WTC11 (cell line): ENCODE results near the gene DNAH17. TPM values are rescaled to one million over a fixed set of nuclear protein-coding genes. Genes with fewer than 3 reads are reported as not detected.

Experiments used
- ATAC-seq: fragments of 200-7000 bp; cut with Tn5 transposase; 2 replicates; pipeline ENCODE4 v1.10.0; 2021; ENCODE audit warnings: mild to moderate bottlenecking, moderate library complexity
- CTCF ChIA-PET: fragments of 300-600 bp; sonication (Branson Sonifier 250); formaldehyde crosslinking; loops from one replicate; lab custom pipeline; 2021; ENCODE audit warnings: antibody characterized with exemption; lab: Charles Lee
- POLR2A ChIA-PET: fragments of 350-600 bp; sonication (Branson Sonifier 250); formaldehyde crosslinking; loops from one replicate; lab custom pipeline; 2021; ENCODE audit warnings: antibody characterized with exemption; lab: Charles Lee
- DNase-seq: peaks from one replicate; pipeline ENCODE4 v3.0.0; 2021; ENCODE audit warnings: low spot score
- H3K27ac Mint-ChIP-seq: 2 replicates; pipeline ENCODE4 v1.8.0; 2021; ENCODE audit warnings: mixed read lengths
- H3K27me3 Mint-ChIP-seq: 2 replicates; pipeline ENCODE4 v1.8.0; 2021; ENCODE audit warnings: low read depth, mild to moderate bottlenecking, moderate library complexity, mixed read lengths
- H3K36me3 Mint-ChIP-seq: 2 replicates; pipeline ENCODE4 v1.8.0; 2021; ENCODE audit warnings: mixed read lengths
- H3K4me1 Mint-ChIP-seq: 2 replicates; pipeline ENCODE4 v1.8.0; 2022; ENCODE audit warnings: mixed read lengths
- H3K4me3 Mint-ChIP-seq: 2 replicates; pipeline ENCODE4 v1.8.0; 2021; ENCODE audit warnings: mild to moderate bottlenecking, moderate library complexity, mixed read lengths
- H3K9me3 Mint-ChIP-seq: 2 replicates; pipeline ENCODE4 v1.8.0; 2021; ENCODE audit warnings: mixed read lengths
- ATF1 ChIP-seq: sonication (generic); formaldehyde crosslinking; IDR thresholded peaks from 2 replicates; pipeline ENCODE4 v1.8.1; 2023; ENCODE audit warnings: mild to moderate bottlenecking, moderate library complexity, missing genetic modification reagents
- CREM ChIP-seq: sonication (generic); formaldehyde crosslinking; IDR thresholded peaks from 2 replicates; pipeline ENCODE4 v1.8.1; 2022; ENCODE audit warnings: mild to moderate bottlenecking, missing genetic modification reagents, moderate library complexity
- ETV6 ChIP-seq: sonication (generic); formaldehyde crosslinking; IDR thresholded peaks from 2 replicates; pipeline ENCODE4 v1.8.1; 2022; ENCODE audit warnings: mild to moderate bottlenecking, missing genetic modification reagents
- FOXJ3 ChIP-seq: sonication (generic); formaldehyde crosslinking; IDR thresholded peaks from 2 replicates; pipeline ENCODE4 v1.9.0; 2021; ENCODE audit warnings: missing genetic modification reagents, mild to moderate bottlenecking, borderline replicate concordance
- FOXP1 ChIP-seq: sonication (generic); formaldehyde crosslinking; IDR thresholded peaks from 2 replicates; pipeline ENCODE4 v1.8.0; 2022; ENCODE audit warnings: missing genetic modification reagents, mild to moderate bottlenecking, moderate library complexity, borderline replicate concordance
- HMGA2 ChIP-seq: fragments of 250-450 bp; sonication (Bioruptor Pico); IDR thresholded peaks from 2 replicates; pipeline ENCODE4 v1.4.0; 2021; ENCODE audit warnings: mild to moderate bottlenecking, moderate library complexity
- JAZF1 ChIP-seq: fragments of 250-450 bp; sonication (Bioruptor Pico); IDR thresholded peaks from 2 replicates; pipeline ENCODE4 v1.9.0; 2021; ENCODE audit warnings: moderate library complexity, mild to moderate bottlenecking, inconsistent platforms
- MYBL2 ChIP-seq: sonication (generic); formaldehyde crosslinking; IDR thresholded peaks from 2 replicates; pipeline ENCODE4 v1.8.1; 2023; ENCODE audit warnings: mild to moderate bottlenecking, moderate library complexity, missing genetic modification reagents
- NFE2L1 ChIP-seq: sonication (generic); formaldehyde crosslinking; IDR thresholded peaks from 2 replicates; pipeline ENCODE4 v1.8.1; 2023; ENCODE audit warnings: missing genetic modification reagents
- RELA ChIP-seq: sonication (generic); formaldehyde crosslinking; IDR thresholded peaks from 2 replicates; pipeline ENCODE4 v1.8.1; 2022; ENCODE audit warnings: missing genetic modification reagents, mild to moderate bottlenecking, borderline replicate concordance
- RORB ChIP-seq: fragments of 250-450 bp; sonication (Bioruptor Pico); IDR thresholded peaks from 2 replicates; pipeline ENCODE4 v1.9.0; 2021; ENCODE audit warnings: mild to moderate bottlenecking
- TCF7 ChIP-seq: sonication (generic); formaldehyde crosslinking; IDR thresholded peaks from 2 replicates; pipeline ENCODE4 v1.8.0; 2022; ENCODE audit warnings: mild to moderate bottlenecking, low read depth, missing genetic modification reagents, moderate library complexity
- TP53 ChIP-seq: sonication (generic); formaldehyde crosslinking; IDR thresholded peaks from 2 replicates; pipeline ENCODE4 v1.8.1; 2023; ENCODE audit warnings: mild to moderate bottlenecking, missing genetic modification reagents
- ZNF121 ChIP-seq: sonication (generic); formaldehyde crosslinking; IDR thresholded peaks from 2 replicates; pipeline ENCODE4 v1.8.0; 2023; ENCODE audit warnings: missing genetic modification reagents
- ZNF138 ChIP-seq: sonication (generic); formaldehyde crosslinking; conservative IDR thresholded peaks from 2 replicates; pipeline ENCODE4 v1.8.1; 2022; ENCODE audit warnings: mild to moderate bottlenecking, moderate library complexity, missing genetic modification reagents
- ZNF232 ChIP-seq: sonication (generic); formaldehyde crosslinking; IDR thresholded peaks from 2 replicates; pipeline ENCODE4 v1.8.0; 2022; ENCODE audit warnings: mild to moderate bottlenecking, missing genetic modification reagents
- ZNF396 ChIP-seq: fragments of 250-450 bp; sonication (Bioruptor Pico); IDR thresholded peaks from 2 replicates; pipeline ENCODE4 v1.8.0; 2021; ENCODE audit warnings: mild to moderate bottlenecking, moderate library complexity, borderline replicate concordance
- total RNA-seq: library from RNA; stranded (reverse); gene quantifications from 3 replicates; pipeline ENCODE4 v1.2.3, GENCODE V29; 2021
- TF ChIP-seq, protein P1 (sequence below): fragments of 250-450 bp; sonication (Bioruptor Pico); IDR thresholded peaks from 2 replicates; pipeline ENCODE4 v1.8.0; 2021; ENCODE audit warnings: mild to moderate bottlenecking
- TF ChIP-seq, protein P2 (sequence below): sonication (generic); formaldehyde crosslinking; IDR thresholded peaks from 2 replicates; pipeline ENCODE4 v1.8.1; 2022; ENCODE audit warnings: missing genetic modification reagents, borderline replicate concordance
- TF ChIP-seq, protein P3 (sequence below): sonication (generic); formaldehyde crosslinking; IDR thresholded peaks from 2 replicates; pipeline ENCODE4 v1.8.0; 2022; ENCODE audit warnings: mild to moderate bottlenecking, missing genetic modification reagents
- TF ChIP-seq, protein P4 (sequence below): sonication (generic); formaldehyde crosslinking; IDR thresholded peaks from 2 replicates; pipeline ENCODE4 v1.8.1; 2023; ENCODE audit warnings: mild to moderate bottlenecking, missing genetic modification reagents
- TF ChIP-seq, protein P5 (sequence below): fragments of 250-450 bp; sonication (Bioruptor Pico); IDR thresholded peaks from 2 replicates; pipeline ENCODE4 v1.9.0; 2021; ENCODE audit warnings: moderate library complexity, mild to moderate bottlenecking, inconsistent platforms, borderline replicate concordance
- TF ChIP-seq, protein P6 (sequence below): sonication (generic); formaldehyde crosslinking; IDR thresholded peaks from 2 replicates; pipeline ENCODE4 v1.8.1; 2023; ENCODE audit warnings: mild to moderate bottlenecking, missing genetic modification reagents, moderate library complexity
- TF ChIP-seq, protein P7 (sequence below): sonication (generic); formaldehyde crosslinking; IDR thresholded peaks from 2 replicates; pipeline ENCODE4 v1.8.0; 2022; ENCODE audit warnings: mild to moderate bottlenecking, missing genetic modification reagents

Gene DNAH17
- total RNA-seq, 1 experiment from 2014 or later, result 0.87 TPM

DNA sequence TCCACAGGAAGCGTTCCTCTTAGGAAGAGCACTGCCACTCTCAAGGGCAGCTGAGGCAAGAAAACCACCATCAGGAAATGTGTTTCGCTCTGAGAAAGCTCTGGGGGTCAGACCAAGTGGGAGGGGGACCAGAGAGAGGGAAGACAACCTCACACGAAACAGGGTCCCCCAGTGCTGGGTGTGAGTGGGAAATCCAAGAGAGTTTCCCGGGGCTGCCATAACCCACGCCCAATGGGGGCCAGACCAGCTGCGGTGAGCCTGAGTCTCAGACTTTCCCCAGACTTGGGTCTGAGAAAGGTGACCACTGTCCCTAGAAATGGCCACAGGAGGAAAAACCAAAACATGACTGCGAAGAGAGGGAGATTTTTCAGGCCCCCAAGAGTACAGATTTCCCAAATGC is 14.5 kb downstream of the DNAH17 start:
- no peak for TF ChIP-seq ATF1 (CRISPR knock-in tag)
- TF ChIP-seq FOXP1 (CRISPR knock-in tag), result no peak
- TF ChIP-seq, protein P1, sequence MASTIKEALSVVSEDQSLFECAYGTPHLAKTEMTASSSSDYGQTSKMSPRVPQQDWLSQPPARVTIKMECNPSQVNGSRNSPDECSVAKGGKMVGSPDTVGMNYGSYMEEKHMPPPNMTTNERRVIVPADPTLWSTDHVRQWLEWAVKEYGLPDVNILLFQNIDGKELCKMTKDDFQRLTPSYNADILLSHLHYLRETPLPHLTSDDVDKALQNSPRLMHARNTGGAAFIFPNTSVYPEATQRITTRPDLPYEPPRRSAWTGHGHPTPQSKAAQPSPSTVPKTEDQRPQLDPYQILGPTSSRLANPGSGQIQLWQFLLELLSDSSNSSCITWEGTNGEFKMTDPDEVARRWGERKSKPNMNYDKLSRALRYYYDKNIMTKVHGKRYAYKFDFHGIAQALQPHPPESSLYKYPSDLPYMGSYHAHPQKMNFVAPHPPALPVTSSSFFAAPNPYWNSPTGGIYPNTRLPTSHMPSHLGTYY, result no peak
- TF ChIP-seq HMGA2 (CRISPR knock-in tag), result no peak
- TF ChIP-seq MYBL2 (CRISPR knock-in tag), result no peak
- TF ChIP-seq, protein P2, sequence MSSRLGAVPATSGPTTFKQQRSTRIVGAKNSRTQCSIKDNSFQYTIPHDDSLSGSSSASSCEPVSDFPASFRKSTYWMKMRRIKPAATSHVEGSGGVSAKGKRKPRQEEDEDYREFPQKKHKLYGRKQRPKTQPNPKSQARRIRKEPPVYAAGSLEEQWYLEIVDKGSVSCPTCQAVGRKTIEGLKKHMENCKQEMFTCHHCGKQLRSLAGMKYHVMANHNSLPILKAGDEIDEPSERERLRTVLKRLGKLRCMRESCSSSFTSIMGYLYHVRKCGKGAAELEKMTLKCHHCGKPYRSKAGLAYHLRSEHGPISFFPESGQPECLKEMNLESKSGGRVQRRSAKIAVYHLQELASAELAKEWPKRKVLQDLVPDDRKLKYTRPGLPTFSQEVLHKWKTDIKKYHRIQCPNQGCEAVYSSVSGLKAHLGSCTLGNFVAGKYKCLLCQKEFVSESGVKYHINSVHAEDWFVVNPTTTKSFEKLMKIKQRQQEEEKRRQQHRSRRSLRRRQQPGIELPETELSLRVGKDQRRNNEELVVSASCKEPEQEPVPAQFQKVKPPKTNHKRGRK (CRISPR knock-in tag), result no peak
- TF ChIP-seq, protein P3, sequence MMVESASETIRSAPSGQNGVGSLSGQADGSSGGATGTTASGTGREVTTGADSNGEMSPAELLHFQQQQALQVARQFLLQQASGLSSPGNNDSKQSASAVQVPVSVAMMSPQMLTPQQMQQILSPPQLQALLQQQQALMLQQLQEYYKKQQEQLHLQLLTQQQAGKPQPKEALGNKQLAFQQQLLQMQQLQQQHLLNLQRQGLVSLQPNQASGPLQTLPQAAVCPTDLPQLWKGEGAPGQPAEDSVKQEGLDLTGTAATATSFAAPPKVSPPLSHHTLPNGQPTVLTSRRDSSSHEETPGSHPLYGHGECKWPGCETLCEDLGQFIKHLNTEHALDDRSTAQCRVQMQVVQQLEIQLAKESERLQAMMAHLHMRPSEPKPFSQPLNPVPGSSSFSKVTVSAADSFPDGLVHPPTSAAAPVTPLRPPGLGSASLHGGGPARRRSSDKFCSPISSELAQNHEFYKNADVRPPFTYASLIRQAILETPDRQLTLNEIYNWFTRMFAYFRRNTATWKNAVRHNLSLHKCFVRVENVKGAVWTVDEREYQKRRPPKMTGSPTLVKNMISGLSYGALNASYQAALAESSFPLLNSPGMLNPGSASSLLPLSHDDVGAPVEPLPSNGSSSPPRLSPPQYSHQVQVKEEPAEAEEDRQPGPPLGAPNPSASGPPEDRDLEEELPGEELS (CRISPR knock-in tag), result no peak
- no peak for TF ChIP-seq ZNF232 (CRISPR knock-in tag)
- no peak for TF ChIP-seq ZNF121 (CRISPR knock-in tag)
- no peak for TF ChIP-seq NFE2L1 (CRISPR knock-in tag)
- no peak for TF ChIP-seq ETV6
- TF ChIP-seq, protein P4, sequence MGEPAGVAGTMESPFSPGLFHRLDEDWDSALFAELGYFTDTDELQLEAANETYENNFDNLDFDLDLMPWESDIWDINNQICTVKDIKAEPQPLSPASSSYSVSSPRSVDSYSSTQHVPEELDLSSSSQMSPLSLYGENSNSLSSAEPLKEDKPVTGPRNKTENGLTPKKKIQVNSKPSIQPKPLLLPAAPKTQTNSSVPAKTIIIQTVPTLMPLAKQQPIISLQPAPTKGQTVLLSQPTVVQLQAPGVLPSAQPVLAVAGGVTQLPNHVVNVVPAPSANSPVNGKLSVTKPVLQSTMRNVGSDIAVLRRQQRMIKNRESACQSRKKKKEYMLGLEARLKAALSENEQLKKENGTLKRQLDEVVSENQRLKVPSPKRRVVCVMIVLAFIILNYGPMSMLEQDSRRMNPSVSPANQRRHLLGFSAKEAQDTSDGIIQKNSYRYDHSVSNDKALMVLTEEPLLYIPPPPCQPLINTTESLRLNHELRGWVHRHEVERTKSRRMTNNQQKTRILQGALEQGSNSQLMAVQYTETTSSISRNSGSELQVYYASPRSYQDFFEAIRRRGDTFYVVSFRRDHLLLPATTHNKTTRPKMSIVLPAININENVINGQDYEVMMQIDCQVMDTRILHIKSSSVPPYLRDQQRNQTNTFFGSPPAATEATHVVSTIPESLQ (CRISPR knock-in tag), result no peak
- TF ChIP-seq, protein P5, sequence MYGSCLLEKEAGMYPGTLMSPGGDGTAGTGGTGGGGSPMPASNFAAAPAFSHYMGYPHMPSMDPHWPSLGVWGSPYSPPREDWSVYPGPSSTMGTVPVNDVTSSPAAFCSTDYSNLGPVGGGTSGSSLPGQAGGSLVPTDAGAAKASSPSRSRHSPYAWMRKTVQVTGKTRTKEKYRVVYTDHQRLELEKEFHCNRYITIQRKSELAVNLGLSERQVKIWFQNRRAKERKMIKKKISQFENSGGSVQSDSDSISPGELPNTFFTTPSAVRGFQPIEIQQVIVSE (CRISPR knock-in tag), result no peak
- TF ChIP-seq, protein P6, sequence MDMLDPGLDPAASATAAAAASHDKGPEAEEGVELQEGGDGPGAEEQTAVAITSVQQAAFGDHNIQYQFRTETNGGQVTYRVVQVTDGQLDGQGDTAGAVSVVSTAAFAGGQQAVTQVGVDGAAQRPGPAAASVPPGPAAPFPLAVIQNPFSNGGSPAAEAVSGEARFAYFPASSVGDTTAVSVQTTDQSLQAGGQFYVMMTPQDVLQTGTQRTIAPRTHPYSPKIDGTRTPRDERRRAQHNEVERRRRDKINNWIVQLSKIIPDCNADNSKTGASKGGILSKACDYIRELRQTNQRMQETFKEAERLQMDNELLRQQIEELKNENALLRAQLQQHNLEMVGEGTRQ (CRISPR knock-in tag), result no peak
- no peak for TF ChIP-seq JAZF1 (CRISPR knock-in tag)
- TF ChIP-seq RORB, result no peak
- TF ChIP-seq TP53 (CRISPR knock-in tag), result no peak
- DNase-seq (no peak), ATAC-seq (no peak)
- Mint-ChIP-seq H3K27me3 (peaks cover 2% of the 10 kb centered on the region), H3K4me1 (no peaks in the 10 kb centered on the region), H3K4me3 (no peak overlapping the region), H3K27ac (no peak overlapping the region), H3K9me3 (no peaks in the 10 kb centered on the region), H3K36me3 (no peaks in the 10 kb centered on the region)
- POLR2A ChIA-PET, result no interaction called here
- CTCF ChIA-PET, result no interaction called here

DNA sequence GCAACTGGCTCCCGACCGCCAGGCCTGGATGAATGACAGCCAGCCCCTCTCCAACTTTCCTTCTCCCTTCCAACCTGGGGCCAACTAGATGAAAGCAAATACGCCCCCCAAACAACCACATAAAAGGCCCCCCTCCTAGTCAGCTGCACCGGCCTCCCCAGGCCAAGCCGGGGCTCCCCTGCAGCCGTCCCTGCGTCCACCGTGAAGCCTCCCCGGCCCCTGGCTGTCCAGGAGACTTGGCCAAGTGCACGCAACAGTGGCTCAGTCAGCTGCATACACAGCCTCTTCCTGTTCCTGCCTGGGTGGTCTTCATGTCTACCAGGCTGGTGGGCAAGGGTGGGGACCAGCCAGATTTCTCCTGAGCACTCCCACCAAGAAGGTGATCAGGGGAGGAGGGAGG is 16.0 kb downstream of the DNAH17 start:
- no peaks in the 10 kb centered on the region for H3K9me3 Mint-ChIP-seq
- no peak for TF ChIP-seq ZNF232 (CRISPR knock-in tag)
- TF ChIP-seq, protein P7, sequence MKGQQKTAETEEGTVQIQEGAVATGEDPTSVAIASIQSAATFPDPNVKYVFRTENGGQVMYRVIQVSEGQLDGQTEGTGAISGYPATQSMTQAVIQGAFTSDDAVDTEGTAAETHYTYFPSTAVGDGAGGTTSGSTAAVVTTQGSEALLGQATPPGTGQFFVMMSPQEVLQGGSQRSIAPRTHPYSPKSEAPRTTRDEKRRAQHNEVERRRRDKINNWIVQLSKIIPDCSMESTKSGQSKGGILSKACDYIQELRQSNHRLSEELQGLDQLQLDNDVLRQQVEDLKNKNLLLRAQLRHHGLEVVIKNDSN (CRISPR knock-in tag), result no peak
- TF ChIP-seq FOXJ3, result no peak
- no peak for TF ChIP-seq CREM
- TF ChIP-seq ZNF138 (CRISPR knock-in tag), result no peak
- no peak for TF ChIP-seq HMGA2 (CRISPR knock-in tag)
- TF ChIP-seq, protein P1, result no peak
- TF ChIP-seq RELA, result no peak
- no peak for TF ChIP-seq ZNF396
- no peak for TF ChIP-seq TP53 (CRISPR knock-in tag)
- no peak for TF ChIP-seq TCF7 (CRISPR knock-in tag)
- no peak for TF ChIP-seq RORB
- ATAC-seq (no peak), DNase-seq (no peak)
- ChIA-PET POLR2A (no interaction called here), CTCF (interaction anchor here (2.1 to 2.2 kb wide), 2 partner anchors 34 to 64 kb away, joined by 9 to 22 read pairs; no protein-coding TSS in a partner anchor)
- peaks cover 2% of the 10 kb centered on the region; the same call in 1 of the 2 replicates for H3K27me3 Mint-ChIP-seq
- no peak overlapping the region for H3K4me3 Mint-ChIP-seq
- H3K4me1 Mint-ChIP-seq, result no peaks in the 10 kb centered on the region
- H3K27ac Mint-ChIP-seq, result no peak overlapping the region
- no peaks in the 10 kb centered on the region for H3K36me3 Mint-ChIP-seq
